AG08396 (cell line): ENCODE measurements around the gene BTG1.
"Not testable (repeated sequence)": the region's sequence is repeated elsewhere in the genome, so short reads cannot be mapped to it uniquely, and the experiment has no call there.

Source experiments
- DNase-seq: peaks from one replicate; pipeline ENCODE4 v3.0.0; 2012; ENCODE audit warnings: low spot score, mixed read lengths

BTG1 gene

GRCh38 chr12:92098594-92099380 is 46.9 kb downstream of the BTG1 start:
- DNase-seq: no peak

- DNase-seq: no peak
Observed at GRCh38 chr12:92096346-92097136, 49.1 kb downstream of the BTG1 start.

GRCh38 chr12:92094751-92095161 is 50.9 kb downstream of the BTG1 start:
- DNase-seq: no peak

GRCh38 chr12:92094301-92094700 is 51.3 kb downstream of the BTG1 start:
- DNase-seq: not testable (repeated sequence)
